ENCODE data around the gene PTGIS.

The PTGIS gene

DNA sequence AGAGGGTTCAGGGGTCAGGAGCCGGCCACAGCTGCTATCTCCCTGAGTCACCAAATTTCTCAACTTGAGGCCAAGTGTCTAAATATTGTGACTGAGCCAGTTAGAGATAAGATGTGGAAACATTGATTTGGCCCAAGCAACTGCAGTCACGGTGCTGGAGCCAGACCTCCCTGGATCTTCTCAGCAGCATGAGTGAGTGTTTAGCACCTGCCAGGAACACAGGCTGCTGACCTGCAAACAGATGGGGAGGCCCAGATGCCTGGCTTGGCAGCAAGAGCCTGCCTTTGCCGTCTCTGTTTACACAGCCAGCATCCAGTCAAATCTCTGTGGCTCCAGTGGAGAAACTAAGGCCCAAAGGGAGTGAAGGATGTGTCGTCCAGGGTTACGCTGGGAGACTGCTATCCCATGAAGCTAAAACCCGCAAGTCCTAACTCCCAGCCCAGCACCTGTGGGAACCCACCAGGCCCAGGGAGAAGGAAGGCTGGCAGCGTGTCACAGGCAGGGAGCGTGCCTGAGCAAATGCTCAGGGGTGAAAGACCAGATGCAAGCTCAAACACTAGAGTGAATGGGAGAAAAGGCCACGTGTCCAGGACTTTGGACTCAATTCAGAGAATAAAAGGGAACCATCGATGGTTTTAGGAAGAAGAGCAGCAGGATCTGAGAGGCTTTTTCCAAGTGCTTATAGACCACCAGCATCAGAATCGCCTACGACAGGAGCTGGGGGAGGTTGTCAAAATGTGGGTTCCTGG lies 15.9 kb upstream of the PTGIS start:
- TF ChIP-seq CTCF (IDR thresholded peaks at IDR 0.05; ENCODE audit: control extremely low read depth, extremely low read depth, low read depth, missing control alignments) = no peak
- CTCF ChIA-PET = interaction anchor here (1.4 to 5.1 kb wide), 3 partner anchors 25 to 43 kb away, joined by 3 to 18 read pairs (median 6); no protein-coding TSS in a partner anchor
- DNase-seq (ENCODE audit: extremely low spot score) = no peak
- POLR2A ChIA-PET = no interaction called here

DNA sequence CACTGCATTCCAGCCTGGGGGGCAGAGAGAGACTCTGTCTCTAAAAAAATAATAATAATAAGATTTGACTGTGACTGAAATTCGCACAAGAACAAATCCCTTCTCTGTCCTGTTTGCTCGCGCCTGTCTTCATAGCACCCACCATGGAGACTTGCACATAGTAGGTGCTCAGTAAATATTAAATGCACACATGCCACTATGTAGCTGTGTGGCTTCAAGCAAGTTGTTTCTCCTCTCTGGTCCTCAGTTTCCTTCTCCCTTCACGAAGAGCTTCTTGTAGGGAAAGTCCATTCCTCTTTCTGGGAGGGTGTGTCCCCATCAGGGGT lies 15.4 kb upstream of the PTGIS start:
- ChIA-PET POLR2A (no interaction called here), CTCF (interaction anchor here (1.4 to 5.1 kb wide), 2 partner anchors 25 to 42 kb away, joined by 3 to 18 read pairs; no protein-coding TSS in a partner anchor)
- DNase-seq (ENCODE audit: extremely low spot score) = no peak
- TF ChIP-seq CTCF (IDR thresholded peaks at IDR 0.05; ENCODE audit: control extremely low read depth, extremely low read depth, low read depth, missing control alignments) = no peak

- TF ChIP-seq CTCF (IDR thresholded peaks at IDR 0.05; ENCODE audit: control extremely low read depth, extremely low read depth, low read depth, missing control alignments) = no peak
- CTCF ChIA-PET = interaction anchor here (1.4 to 5.1 kb wide), 3 partner anchors 8 to 41 kb away, joined by 3 to 18 read pairs (median 3); no protein-coding TSS in a partner anchor
- DNase-seq (ENCODE audit: extremely low spot score) = no peak
- POLR2A ChIA-PET = no interaction called here
These were observed 14.7 kb upstream of the PTGIS start for GRCh38 chr20:49582413-49583334.

- ChIA-PET CTCF (interaction anchor here (0.9 to 5.1 kb wide), 3 partner anchors 10 to 40 kb away, joined by 3 to 18 read pairs (median 3); no protein-coding TSS in a partner anchor), POLR2A (no interaction called here)
- TF ChIP-seq CTCF (IDR thresholded peaks at IDR 0.05; ENCODE audit: control extremely low read depth, extremely low read depth, low read depth, missing control alignments) = no peak
- DNase-seq (ENCODE audit: extremely low spot score) = no peak
These were observed 13.5 kb upstream of the PTGIS start for GRCh38 chr20:49581482-49581881.

DNA sequence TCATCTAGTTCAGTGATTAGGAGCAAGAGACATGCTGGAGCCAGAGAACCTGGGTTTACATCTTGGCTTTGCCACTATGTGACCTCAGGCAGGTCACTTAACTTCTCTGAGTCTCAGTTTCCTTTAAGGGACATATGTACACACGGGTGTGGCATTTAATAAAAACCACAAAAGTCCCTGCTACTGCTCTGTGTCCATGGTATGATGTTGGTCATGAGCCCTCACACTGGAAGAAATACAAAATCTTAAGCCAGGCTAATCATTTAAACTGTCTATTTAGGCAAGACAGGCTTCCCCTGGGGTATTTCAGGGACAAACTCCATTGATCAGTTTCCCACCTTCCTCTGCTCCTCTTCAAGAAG lies 12.9 kb upstream of the PTGIS start:
- CTCF ChIA-PET = interaction anchor here (0.9 to 5.1 kb wide), 3 partner anchors 9 to 40 kb away, joined by 3 to 18 read pairs (median 12); no protein-coding TSS in a partner anchor
- no peak for TF ChIP-seq CTCF (IDR thresholded peaks at IDR 0.05; ENCODE audit: control extremely low read depth, extremely low read depth, low read depth, missing control alignments)
- no peak for DNase-seq (ENCODE audit: extremely low spot score)
- POLR2A ChIA-PET = no interaction called here

Data from GM10248 (cell line).